ENCODE measurements around the gene LCMT2.

- TF ChIP-seq, protein P1, sequence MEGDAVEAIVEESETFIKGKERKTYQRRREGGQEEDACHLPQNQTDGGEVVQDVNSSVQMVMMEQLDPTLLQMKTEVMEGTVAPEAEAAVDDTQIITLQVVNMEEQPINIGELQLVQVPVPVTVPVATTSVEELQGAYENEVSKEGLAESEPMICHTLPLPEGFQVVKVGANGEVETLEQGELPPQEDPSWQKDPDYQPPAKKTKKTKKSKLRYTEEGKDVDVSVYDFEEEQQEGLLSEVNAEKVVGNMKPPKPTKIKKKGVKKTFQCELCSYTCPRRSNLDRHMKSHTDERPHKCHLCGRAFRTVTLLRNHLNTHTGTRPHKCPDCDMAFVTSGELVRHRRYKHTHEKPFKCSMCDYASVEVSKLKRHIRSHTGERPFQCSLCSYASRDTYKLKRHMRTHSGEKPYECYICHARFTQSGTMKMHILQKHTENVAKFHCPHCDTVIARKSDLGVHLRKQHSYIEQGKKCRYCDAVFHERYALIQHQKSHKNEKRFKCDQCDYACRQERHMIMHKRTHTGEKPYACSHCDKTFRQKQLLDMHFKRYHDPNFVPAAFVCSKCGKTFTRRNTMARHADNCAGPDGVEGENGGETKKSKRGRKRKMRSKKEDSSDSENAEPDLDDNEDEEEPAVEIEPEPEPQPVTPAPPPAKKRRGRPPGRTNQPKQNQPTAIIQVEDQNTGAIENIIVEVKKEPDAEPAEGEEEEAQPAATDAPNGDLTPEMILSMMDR (IDR thresholded peaks at IDR 0.05) = peak; percentile 69 to 80 (median 77)
- no peak for TF ChIP-seq POLR2A (IDR thresholded peaks at IDR 0.05)
These were observed 44.8 kb downstream of the LCMT2 start for GRCh38 chr15:43285609-43286037.

Measured in tibial nerve (tissue), 3 donors.